HepG2 (cell line): Measurements from ENCODE around the gene SNX3. TPM values are rescaled to one million over a fixed set of nuclear protein-coding genes. Genes with fewer than 3 reads are reported as not detected.

Experiments
- FOXA1 ChIP-seq, 2 experiments: fragments of 450-650 bp in 1 of 2; sonication (generic) in 1 of 2; formaldehyde crosslinking in 1 of 2; IDR thresholded peaks; 2 replicates each; pipeline versions ENCODE4 v1.4.0 to v1.6.1; 2016 to 2020; ENCODE audit warnings: missing genetic modification reagents in 1 of 2
- PLRG1 ChIP-seq: fragments of 450-650 bp; conservative IDR thresholded peaks from 2 replicates; pipeline ENCODE4 v1.6.1; 2016
- ZFP91 ChIP-seq: sonication (generic); formaldehyde crosslinking; IDR thresholded peaks from 2 replicates; pipeline ENCODE4 v1.9.0; 2022; ENCODE audit warnings: missing genetic modification reagents, mild to moderate bottlenecking, borderline replicate concordance
- ZNF629 ChIP-seq: sonication (generic); formaldehyde crosslinking; conservative IDR thresholded peaks from 2 replicates; pipeline ENCODE4 v1.5.0; 2020; ENCODE audit warnings: missing genetic modification reagents
- polyA plus RNA-seq, 8 experiments: library from polyadenylated mRNA; depleted of rRNA in 3 of 8; stranded (reverse) in 7 of 8; unstranded in 1 of 8; fragments of >200 nt; fragmentation: Illumina TruSeq in 4 of 8; extraction: Trizol in 4 of 8; gene quantifications; 2 replicates each; pipeline versions ENCODE4 v1.2.1 to v1.2.3, GENCODE V29; 2011 to 2016; ENCODE audit warnings: low read depth in 4 of 8, missing spikeins in 1 of 8, mixed read lengths in 1 of 8; ENCODE audit not compliant: insufficient read depth in 1 of 8
- total RNA-seq, 5 experiments: library from RNA; depleted of rRNA; stranded (reverse); fragments of >200 nt; fragmentation: Illumina TruSeq; extraction: Trizol; gene quantifications; 2 replicates each; pipeline ENCODE4 v1.2.3, GENCODE V29; 2016; ENCODE audit warnings: low read depth in 1 of 5
- TF ChIP-seq, protein P1 (sequence below): sonication (generic); formaldehyde crosslinking; IDR thresholded peaks from 2 replicates; pipeline ENCODE4 v1.5.0; 2020; ENCODE audit warnings: mild to moderate bottlenecking, missing genetic modification reagents, borderline replicate concordance

SNX3 gene
- total and polyA plus RNA-seq, 2 of the 13 experiments (the other 11 are each of a cell fraction or from before 2014, with no cell fraction given), result 84.9 to 226 TPM

DNA sequence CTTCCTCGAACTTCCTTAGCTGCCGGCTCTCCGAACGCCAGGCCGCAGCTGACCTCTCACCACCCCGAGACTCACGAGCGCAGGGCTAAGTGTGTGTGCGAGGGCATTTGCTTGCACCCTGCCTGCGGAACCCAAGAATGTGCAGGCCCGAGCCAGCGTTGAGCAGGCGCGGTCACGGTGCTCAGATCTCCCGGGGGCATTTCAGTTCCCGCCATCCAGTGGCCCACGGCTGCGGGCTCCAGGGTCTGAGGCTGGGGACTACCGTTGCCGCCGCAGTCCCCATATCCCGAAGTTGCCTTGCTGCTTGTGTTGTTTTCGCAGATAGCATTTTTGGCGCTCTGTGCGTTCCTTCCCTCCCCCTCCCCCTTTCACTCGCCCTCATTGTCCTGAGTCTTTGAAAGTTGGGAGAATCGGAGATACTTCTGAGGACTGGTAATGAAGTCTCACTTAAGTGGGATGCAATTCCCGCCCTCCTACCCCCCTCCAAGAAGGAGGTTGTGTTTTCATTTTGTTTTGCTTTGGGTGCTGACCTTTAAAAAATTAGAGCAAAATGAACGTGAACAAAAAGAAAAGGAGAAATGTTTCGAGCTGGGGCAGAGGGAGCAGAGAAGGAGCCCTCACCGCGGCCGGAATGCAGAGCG lies 93.3 kb downstream of the SNX3 start (continued):
- TF ChIP-seq, protein P1, sequence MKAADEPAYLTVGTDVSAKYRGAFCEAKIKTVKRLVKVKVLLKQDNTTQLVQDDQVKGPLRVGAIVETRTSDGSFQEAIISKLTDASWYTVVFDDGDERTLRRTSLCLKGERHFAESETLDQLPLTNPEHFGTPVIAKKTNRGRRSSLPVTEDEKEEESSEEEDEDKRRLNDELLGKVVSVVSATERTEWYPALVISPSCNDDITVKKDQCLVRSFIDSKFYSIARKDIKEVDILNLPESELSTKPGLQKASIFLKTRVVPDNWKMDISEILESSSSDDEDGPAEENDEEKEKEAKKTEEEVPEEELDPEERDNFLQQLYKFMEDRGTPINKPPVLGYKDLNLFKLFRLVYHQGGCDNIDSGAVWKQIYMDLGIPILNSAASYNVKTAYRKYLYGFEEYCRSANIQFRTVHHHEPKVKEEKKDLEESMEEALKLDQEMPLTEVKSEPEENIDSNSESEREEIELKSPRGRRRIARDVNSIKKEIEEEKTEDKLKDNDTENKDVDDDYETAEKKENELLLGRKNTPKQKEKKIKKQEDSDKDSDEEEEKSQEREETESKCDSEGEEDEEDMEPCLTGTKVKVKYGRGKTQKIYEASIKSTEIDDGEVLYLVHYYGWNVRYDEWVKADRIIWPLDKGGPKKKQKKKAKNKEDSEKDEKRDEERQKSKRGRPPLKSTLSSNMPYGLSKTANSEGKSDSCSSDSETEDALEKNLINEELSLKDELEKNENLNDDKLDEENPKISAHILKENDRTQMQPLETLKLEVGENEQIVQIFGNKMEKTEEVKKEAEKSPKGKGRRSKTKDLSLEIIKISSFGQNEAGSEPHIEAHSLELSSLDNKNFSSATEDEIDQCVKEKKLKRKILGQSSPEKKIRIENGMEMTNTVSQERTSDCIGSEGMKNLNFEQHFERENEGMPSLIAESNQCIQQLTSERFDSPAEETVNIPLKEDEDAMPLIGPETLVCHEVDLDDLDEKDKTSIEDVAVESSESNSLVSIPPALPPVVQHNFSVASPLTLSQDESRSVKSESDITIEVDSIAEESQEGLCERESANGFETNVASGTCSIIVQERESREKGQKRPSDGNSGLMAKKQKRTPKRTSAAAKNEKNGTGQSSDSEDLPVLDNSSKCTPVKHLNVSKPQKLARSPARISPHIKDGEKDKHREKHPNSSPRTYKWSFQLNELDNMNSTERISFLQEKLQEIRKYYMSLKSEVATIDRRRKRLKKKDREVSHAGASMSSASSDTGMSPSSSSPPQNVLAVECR (CRISPR knock-in tag), result no peak
- TF ChIP-seq PLRG1, result no peak
- TF ChIP-seq ZNF629 (CRISPR knock-in tag), result no peak
- no peak for TF ChIP-seq FOXA1 (IDR thresholded peaks at IDR 0.05)
- no peak for TF ChIP-seq FOXA1 (CRISPR knock-in tag; IDR thresholded peaks at IDR 0.05)
- no peak for TF ChIP-seq ZFP91 (CRISPR knock-in tag)
